Umbilical cord (tissue), 2 donors: ENCODE results near the gene SPSB1. TPM values are rescaled to one million over a fixed set of nuclear protein-coding genes. Genes with fewer than 3 reads are reported as not detected.
"Not testable (repeated sequence)": the region's sequence is repeated elsewhere in the genome, so short reads cannot be mapped to it uniquely, and the experiment has no call there.

Experiments used
- DNase-seq: peaks from one replicate; pipeline ENCODE4 v3.0.0-alpha.2; 2015; ENCODE audit warnings: low spot score
- total RNA-seq: library from RNA; depleted of rRNA; stranded (reverse); fragments of >200 nt; gene quantifications from one replicate; pipeline ENCODE4 v1.2.3, GENCODE V29; 2014; ENCODE audit warnings: low replicate concordance; ENCODE audit not compliant: insufficient read depth

The SPSB1 gene
- total RNA-seq, 1 donor from 2014 or later = 43.3 TPM

DNA sequence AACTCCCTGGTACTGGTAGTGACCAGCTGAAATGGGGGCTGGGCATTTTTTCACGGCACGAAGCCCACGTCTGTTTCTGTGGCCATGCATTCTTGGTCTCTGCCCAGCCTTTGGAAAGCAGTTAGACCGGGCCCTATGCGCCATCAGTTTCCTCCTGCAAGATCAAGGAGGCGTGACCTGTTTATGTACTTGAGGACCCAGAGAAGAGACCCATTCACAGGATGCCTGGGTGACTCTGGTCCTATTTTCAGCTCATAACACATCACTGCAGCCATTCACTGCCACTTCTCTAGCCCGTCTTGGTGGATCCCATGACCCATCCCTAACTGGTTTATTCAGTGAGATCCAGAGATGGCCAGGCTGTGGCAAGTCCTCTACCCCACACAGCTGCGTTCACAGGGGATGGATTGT, 70.4 kb downstream of the SPSB1 start:
- DNase-seq = no peak

DNA sequence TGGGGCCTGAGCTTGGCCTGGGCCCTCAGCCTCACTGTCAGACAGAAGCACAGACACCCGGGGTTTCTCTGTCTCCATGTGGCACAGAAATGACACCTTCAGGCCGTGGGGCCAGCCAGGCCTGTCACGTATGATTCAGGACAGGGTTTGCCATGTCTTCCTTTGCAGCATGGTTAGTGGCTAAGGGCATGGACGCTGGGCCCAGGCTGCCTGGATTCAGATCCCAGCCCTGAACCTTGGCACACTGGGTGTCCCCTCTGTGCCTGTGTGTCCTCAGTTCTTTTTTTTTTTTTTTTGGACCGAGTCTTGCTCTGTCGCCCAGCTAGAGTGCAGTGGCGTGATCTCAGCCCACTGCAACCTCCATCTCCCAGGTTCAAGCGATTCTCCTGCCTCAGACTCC, 73.6 kb downstream of the SPSB1 start:
- DNase-seq = no peak

DNA sequence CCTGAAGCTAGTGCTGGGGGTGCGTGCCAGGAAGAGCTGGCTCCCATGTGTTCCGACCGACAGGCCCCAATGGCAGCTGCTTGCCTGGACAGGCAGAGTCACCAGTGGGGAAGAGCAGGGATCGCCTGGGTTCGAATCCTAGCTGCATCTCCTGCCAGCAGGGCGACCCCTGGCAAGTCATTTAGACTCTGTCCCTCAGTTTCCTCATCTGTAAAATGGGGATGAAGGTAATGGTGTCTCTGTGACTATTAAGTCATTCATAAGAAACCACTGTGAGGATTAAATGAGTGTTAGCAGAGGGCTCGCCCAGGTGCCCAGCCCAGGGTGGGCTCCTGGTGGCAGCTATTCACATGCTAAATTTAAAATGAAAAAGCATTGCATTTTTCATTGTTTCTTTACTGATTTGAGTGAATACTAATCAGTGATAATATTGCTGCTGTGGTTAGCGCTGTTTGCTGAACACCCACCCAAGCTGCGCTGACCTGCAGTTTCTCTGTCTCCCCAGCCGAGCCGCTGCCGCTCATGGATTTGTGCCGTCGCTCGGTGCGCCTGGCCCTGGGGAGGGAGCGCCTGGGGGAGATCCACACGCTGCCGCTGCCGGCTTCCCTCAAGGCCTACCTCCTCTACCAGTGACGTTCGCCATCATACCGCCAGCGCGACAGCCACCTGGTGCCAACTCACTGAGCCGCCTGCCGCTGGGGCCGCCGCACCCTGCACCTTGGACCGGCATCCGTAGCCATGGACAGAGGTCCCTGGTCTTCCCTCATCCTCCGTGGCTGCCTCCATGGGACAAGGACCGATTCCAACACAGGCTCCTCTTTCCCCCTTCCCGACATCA, 74.5 kb downstream of the SPSB1 start:
- DNase-seq = no peak

DNA sequence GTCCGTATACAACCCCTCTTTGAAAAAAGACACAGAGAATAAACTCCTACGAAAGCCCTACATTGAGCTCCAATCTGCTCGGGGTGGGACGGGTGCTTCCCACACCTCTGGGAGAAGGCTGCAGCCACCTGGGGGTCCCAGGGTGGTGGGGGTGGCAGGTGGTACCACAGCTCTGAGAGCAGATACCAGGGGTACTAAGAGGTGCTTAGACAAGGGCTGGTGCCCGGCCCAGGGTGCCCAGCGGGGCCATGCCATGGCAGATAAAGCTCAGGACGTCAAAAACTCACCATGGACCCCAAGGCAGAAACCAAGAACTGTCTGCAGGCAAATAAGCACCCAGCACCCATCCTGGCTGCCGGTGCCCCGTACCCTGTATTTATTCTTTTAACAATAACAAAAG, 75.1 kb downstream of the SPSB1 start:
- DNase-seq = no peak

DNA sequence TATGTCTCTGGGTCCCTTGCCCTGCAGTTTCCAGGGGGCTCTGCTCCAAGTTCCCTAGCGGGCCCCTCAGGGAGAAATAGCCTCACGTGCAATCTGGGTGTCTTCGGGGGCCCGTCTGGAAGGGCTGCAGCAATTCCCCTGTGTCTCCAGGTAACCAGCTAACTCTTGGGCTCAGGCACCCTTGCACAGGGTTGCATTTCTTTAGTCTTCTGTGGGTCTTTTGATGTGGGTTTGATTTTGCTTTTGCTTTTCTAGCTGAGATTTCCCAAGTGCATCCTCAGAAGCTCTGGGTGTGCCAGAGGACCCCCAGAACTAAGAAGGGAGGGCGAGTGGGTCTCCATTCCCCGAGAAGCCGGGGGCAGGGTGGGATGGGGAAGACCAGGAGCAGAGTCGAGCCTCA, 75.7 kb downstream of the SPSB1 start:
- no peak for DNase-seq

DNA sequence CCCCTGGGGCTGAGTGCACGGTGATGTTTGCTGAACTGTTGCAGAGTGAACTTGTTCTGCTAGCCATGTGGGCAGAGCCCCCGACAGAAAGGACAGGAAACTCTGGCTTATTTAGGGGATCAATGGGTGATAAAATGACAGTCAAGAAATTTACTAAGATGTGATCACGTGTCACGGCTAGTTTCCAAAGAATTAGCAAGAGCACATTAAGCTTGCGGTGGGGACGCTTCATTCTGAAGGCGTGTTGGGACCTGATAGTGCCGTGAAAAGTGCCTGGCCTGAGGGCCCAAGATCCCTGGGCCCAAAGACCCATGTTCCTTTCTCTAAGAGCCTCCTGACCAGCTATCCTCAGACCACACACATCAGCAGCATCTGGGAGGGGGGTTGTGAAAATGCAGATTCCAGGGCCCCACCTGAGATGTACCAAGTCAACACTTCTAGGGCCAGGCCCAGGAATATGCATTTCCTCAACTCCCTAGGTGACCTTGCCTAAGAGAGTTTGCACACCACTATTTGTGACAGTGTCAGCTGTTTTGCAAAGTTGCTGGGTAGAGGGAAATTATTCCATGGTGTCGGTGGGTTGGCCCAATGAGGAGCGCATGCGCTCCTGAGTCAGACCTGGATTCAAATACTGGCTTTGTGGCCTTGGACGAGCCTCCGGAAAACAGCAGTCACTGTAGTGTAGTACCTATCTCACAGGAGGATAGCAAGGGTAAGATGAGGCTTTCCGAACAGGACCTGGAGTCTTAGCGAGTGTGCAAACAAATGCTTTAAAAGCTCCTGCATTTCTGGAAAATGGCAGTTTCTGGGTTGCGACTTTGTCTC, 77.5 kb downstream of the SPSB1 start:
- DNase-seq = no peak

DNA sequence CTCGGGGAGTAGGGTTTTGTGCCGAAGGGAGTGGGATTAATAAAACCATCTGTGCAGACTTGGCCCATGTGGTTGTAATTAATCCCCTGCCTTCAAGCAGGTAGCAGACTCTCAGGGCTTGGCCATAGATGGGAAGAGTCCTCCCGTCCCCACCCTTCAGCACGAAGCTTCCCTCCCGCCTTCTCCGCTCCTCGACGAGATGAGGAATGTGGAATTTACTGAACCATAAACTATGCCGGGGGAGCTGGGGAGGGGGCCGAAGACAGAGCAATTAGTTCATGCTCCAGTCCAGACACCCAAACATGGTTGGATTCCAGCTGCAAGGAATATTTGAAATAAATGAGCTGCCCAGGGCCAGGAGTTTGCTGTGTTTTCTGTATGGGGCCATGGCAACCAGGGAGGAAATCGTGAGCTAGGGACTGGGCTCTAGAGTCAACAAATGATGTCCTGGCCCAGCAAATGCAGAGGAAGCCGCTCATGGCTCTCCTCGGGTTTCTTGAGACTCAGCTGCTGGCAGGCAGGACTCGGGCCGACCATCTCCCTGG, 78.8 kb downstream of the SPSB1 start:
- peak; percentile 92 for DNase-seq

DNA sequence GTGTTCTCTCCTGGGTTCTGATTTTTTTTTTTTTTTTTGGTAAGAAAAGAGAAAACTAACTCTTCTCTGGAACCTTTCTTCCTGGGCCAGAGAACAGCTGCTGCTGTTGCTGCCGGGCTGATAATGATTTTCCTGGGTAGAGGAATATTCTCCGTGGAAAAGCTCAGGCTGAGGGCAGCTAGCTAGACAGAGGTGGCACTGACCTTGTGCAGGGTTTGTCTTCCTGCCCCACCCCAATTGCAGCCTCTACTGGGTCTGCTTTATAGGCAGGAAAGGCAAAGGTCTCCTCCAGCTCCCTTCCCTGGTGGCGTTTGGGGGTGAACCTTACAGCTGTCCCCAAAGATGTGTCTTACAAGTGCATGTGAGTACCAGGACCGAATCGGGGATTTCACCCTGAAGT, 79.3 kb downstream of the SPSB1 start:
- no peak for DNase-seq

DNA sequence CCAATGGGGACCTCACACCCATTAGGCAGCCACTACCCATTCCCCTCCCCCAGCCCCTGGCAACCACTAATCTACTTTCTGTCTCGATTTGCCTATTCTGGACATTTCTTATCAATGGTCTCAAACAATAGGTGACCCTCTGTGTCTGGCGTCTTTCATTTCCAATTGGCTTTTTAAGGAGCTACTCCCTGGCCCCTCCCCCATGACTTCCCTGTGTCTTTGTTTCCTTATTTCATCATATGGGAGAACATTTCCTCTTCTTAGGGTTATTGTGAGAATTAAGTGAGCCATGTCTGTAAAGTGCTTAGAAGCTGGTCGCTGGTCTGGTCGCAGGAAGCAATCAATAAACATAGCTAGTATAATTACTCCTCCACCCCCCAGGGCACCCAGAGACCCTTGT, 80.9 kb downstream of the SPSB1 start:
- DNase-seq = no peak

DNA sequence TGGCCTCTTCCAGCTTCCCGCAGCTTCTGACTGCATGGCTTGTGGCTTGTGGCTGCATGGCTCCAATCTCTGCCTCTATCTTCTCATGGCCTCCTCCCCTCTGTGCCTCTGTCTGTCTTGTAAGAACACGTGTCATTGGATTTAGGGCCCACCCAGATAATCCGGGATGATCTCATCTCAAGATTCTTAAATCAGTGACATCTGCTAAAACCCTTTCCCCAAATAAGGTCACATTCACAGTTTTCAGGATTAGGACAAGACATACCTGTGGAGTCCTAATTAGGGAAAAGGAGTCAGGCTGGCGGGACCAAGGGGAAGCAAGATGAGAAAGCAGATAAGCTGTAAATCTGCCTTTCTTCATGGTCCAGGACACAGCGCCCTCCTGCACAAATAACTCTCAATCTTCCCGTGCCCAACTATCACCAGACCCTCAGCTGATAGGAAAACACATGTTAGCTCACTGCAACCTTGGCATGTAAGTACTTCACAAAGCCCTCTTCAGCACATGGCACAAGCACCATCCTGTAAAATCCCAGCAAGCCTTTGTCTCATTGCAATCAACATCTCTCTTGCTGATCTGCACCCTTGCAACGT, 82.2 kb downstream of the SPSB1 start:
- DNase-seq = peak; percentile 71

DNA sequence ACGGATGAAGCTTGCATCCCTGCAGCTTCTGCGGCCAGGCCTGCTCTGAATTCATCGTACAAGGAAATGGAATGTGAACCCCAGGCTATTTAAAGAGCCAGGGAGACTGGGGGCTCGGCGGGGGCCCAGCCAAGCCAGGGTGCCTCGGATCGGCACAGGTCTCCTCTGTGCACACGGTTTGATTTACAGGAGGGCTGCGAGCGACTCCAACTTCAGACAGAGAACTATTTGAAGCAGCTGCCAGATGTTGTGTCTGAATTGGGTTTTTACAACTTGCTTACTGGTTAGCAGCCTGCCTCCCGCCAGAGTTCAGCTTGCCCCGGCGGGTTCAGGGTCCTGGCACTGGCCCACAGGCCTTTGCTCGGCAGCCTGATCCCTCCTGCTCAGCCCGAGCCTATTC, 83.2 kb downstream of the SPSB1 start:
- peak; percentile 82 for DNase-seq

DNA sequence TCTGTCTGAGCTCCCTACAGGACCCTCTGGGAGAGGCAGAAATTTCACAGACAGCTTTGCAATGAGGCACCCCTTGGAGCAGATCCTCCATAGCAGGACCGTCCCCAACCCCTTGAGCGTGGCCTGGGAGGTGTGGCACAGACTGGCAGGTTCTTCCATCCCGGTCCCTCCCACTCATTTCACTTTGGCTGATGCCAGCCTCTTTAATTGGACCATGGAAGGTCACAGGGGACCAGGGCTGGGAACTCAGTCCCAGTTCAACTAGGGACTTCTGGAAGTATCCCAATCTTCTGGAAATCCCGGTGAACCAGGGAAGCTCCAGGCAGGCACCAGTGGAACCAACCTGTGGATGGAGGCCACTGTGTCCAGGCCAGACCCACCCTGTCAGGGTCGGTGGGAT, 83.7 kb downstream of the SPSB1 start:
- DNase-seq = no peak

DNA sequence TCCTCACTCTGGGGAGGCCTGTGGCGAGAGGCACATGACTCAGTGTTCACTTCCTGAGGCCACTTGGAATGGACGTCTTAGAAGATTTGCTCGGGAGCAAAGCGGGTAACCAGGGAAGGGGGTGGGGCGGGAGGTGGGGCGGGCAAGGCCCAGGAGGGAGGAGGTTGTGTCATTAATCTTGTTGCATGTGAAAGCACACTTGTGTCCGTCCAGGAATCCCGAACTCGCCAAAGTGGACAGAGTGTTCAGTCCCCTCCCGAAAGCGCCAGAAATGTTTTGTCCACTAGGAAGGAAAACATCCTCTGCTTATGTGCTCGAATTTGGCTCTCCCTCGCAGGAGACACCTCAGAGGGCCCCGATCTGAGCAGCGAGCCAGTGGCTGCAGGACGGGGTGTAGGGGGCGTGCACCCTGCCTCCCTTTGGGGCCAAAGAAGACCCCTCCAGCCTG, 84.2 kb downstream of the SPSB1 start:
- DNase-seq = peak; percentile 53

DNA sequence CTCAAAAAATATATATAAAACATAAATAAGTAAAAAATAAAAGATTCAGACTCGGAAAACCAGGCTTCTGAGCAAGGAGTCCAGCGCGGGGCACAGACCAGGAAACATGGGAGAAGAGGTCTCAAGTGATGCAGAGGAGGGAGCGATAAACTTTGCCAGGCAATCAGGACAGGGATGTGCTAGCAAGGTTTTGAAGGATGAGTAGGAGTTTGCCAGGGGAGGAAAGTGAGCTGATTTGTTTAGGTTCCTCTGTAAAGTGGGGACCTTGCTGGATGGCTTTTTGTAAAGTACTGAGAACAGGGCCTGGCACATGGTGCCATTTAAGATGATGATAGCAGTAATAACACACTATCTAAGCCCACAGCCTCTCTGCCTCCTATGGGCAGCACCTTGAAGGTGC, 86.1 kb downstream of the SPSB1 start:
- DNase-seq = no peak

DNA sequence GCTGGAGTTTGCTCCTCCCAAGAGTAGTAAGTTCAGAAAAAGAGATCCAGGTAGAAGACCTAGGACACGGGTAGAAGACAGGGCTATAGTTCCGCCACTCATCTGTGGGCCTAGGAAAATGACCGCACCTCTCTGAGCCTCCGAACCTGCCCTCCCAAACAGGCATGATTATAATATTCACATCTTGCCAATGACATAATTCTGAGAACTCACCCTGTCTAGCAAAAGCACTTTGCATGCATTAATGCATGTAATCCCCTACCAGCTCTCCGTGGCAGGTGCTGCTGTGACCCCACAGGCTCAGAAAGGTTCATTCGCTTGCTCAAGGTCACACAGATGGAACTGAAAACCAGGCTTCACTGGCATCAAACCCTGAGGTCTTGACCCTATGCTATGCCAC, 88.0 kb downstream of the SPSB1 start:
- no peak for DNase-seq

DNA sequence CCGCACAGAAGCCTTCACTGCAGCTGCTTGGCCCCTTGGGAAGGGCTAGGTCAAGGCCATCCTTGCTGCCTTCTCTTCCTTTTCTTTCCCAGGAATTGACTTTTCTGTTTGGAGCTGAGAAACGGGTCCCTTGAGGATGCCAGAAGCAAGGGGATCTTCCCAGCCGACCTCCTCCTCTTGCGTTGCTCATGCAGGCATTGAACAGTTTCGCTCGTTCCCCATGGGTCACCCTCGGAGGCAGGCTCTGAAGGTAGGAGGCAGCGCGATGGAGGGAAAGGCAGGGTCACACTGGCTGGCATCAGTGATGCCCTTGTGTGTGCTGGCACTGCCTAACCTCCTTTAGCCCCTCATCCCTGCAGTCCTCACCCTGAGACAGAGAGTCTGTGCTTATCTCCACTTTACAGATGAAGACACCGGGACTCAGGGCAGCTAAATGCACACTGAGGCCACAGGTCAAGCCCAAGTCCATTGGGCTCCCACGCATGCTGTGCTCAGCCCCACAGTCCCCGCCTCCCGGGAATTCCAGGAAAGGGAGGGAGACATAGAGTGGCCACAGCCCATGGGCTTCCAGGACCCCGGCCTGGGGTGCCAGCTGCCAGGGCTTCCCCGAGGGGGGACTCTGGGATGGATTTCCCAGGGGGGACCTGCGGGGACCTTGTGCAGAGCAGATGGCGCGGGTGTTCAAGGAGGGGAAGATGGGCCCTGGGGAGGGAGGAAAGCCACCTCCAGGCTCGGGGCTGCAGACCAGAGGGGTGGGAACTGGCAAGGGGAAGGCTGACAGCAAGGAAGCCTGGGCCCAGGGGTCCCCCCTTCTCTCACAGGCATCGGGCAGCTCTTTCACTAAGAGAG, 90.2 kb downstream of the SPSB1 start:
- no peak for DNase-seq

DNA sequence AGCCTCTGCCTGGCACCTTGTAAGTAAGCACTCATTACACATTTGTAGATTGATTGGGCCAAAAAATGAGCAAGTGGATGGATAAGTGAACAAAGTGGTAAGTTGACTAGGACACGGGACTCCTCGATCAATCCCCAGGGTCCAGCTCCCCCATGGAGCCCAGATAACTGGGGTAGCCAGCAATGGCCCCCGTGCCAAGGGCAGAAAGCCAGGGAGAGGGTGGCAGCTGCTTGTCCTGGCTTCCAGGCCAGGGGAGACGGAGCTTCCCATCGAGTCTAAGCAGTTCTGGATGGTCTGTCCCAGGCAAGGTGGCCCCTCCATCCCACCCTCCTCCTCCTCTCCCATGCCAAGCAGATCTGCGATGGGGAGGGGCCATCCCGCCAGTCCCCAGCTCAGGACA, 91.4 kb downstream of the SPSB1 start:
- no peak for DNase-seq

DNA sequence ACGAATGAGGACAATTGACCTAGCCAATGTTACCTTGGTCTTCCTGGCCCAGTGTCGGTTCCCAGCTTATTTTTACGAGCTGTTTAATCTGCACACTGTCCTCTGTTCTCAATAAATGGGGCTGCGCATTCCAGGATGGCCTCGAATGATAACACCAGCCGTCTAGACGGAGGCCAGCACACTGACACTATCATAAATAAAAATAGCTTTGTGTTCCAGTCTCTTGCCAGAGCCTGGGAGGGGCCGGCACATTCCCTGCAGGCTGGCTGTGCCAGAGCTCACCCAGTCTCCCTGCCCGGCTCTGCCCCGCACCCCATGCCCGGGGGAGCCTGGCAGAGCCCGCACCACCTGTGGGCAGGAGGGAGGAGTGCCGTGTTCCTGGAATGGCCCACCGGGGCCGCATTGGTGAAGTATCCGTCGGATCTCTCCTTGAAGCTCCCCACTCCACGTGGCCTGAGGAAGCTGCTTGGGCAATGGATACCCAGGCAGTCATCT, 92.1 kb downstream of the SPSB1 start:
- DNase-seq = peak; percentile 87

DNA sequence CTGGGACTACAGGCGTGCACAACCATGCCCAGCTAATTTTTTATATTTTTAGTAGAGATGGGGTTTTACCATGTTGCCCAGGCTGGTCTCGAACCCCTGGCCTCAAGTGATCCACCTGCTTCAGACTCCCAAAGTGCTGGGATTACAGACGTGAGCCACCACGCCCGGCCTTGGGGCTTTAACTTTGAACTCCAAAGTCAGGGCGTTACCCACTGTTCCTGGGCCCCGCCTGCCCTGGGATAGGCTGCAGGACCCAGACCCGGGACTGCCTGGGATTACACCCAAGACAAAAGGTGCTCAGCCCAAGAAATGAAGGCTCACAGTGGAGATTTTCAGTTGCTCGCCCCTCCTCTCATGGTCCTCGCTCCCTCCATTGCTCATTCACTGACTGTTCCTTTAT, 92.7 kb downstream of the SPSB1 start:
- DNase-seq = not testable (repeated sequence)

DNA sequence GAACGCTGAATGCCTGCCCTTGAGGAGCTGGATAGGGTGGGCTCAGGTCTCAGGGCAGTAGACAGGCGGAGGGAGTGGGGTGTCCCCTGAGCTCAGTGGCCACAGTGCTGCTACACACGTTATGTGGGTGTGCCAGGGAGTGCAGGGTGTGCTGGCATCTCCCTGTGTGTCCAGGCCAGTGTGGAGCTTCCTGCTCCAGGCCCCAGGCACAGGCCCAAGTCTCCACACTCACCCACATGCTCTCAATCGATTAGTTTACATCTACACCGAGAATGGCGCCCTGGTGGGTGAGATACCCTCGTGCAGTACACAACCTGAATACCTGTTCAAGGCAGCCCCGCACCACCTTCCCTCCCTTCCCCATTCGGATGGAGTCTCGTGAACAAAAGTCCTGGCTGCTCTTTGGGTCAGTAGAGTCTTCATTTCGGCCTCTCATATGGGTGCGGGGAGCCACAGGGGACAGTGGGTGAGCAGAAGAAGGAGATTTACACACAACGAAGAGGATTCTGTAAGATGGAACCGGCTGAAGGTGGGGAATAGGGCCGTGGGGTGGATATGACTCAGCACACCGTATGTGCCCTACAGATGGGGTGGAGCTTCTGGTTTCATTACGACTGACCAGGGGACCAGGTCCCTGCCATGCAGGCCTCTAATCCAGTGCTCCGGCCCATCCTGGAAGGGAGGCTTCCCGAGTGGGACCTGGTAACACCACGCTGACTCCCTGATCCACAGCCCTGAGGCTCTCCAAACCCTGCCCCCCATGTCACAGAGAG, 93.3 kb downstream of the SPSB1 start:
- DNase-seq = no peak
